IPS-15b (cell line): ENCODE data around the gene CREBZF.
A peak's percentile ranks its signal among the peaks of the same experiment; 100 is the strongest.

Experiments used
- H3K27me3 ChIP-seq: one replicate; pipeline ENCODE4 v1.6.1; 2013; ENCODE audit warnings: low read length; ENCODE audit not compliant: control insufficient read depth, insufficient read depth
- H3K36me3 ChIP-seq: one replicate; pipeline ENCODE4 v1.6.1; 2013; ENCODE audit warnings: low read length; ENCODE audit not compliant: control insufficient read depth, insufficient read depth
- H3K4me1 ChIP-seq: one replicate; pipeline ENCODE4 v1.6.1; 2013; ENCODE audit warnings: mild to moderate bottlenecking, low read length; ENCODE audit not compliant: control insufficient read depth, insufficient read depth
- H3K4me3 ChIP-seq: one replicate; pipeline ENCODE4 v1.5.1; 2013; ENCODE audit warnings: low read depth, low read length
- H3K9ac ChIP-seq: one replicate; pipeline ENCODE4 v1.6.1; 2013; ENCODE audit warnings: low read depth, mild to moderate bottlenecking, low read length
- H3K9me3 ChIP-seq: one replicate; pipeline ENCODE4 v1.6.1; 2013; ENCODE audit warnings: mild to moderate bottlenecking, low read length; ENCODE audit not compliant: control insufficient read depth, insufficient read depth

The CREBZF gene, protein sequence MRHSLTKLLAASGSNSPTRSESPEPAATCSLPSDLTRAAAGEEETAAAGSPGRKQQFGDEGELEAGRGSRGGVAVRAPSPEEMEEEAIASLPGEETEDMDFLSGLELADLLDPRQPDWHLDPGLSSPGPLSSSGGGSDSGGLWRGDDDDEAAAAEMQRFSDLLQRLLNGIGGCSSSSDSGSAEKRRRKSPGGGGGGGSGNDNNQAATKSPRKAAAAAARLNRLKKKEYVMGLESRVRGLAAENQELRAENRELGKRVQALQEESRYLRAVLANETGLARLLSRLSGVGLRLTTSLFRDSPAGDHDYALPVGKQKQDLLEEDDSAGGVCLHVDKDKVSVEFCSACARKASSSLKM

GRCh38 chr11:85664615-85665481, at the start of gene CREBZF:
Gene CREBZF, minus strand, starts transcription at chr11:85665129. Its CDS starts 254 bp downstream, at chr11:85664875.
- H3K27me3 ChIP-seq = no peaks in the 10 kb centered on the region
- H3K9me3 ChIP-seq = no peaks in the 10 kb centered on the region
- H3K4me1 ChIP-seq = peaks cover 2% of the 10 kb centered on the region
- H3K9ac ChIP-seq = peak within 1 kb of the TSS; percentile 96
- no peaks in the 10 kb centered on the region for H3K36me3 ChIP-seq
- peak within 1 kb of the TSS; percentile 95 for H3K4me3 ChIP-seq

DNA sequence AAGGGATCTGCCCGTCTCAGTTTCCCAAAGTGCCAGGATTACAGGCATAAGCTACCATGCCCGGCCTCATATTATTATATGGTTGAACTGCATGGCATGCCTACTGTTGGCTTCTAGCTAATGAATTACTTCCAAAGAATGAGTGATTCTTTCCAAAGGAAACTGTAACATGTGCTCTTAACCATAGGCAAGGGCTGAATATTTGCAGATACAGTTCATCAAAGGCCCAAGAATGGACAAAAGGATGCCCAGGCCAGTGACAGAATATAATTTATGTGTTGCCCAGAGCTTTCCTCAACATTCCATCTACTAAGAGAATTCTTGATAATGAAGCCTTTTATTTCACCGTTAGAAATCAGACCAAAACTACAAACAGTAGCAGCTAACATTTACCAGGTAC, 48.0 kb upstream of the CREBZF start:
- no peaks in the 10 kb centered on the region for H3K9me3 ChIP-seq
- H3K36me3 ChIP-seq = no peaks in the 10 kb centered on the region
- no peaks in the 10 kb centered on the region for H3K27me3 ChIP-seq
- no peak overlapping the region for H3K9ac ChIP-seq
- H3K4me3 ChIP-seq = no peak overlapping the region
- peaks cover 2% of the 10 kb centered on the region for H3K4me1 ChIP-seq

DNA sequence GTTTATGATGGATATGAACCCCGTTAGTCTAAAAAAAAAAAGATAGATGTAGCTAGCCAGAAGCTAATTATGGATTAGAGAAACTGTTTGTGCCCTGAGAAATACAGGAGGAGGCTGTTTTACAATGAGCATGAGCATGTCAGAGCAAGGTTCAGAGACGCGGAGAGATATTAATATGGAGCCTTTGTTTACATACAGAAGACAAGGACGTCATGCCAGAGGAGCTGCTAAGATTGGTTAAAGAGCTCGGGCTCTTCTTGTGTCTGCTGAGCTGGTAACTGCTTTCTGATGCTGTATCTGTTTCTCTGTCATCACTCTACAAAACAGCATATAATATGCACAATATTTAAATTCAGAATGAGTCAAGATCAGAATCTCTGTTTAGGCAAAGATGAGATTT, 46.0 kb upstream of the CREBZF start:
- no peak overlapping the region for H3K9ac ChIP-seq
- H3K4me3 ChIP-seq = no peak overlapping the region
- no peaks in the 10 kb centered on the region for H3K36me3 ChIP-seq
- H3K9me3 ChIP-seq = no peaks in the 10 kb centered on the region
- no peaks in the 10 kb centered on the region for H3K4me1 ChIP-seq
- H3K27me3 ChIP-seq = no peaks in the 10 kb centered on the region

- H3K27me3 ChIP-seq = no peaks in the 10 kb centered on the region
- no peaks in the 10 kb centered on the region for H3K9me3 ChIP-seq
- no peaks in the 10 kb centered on the region for H3K4me1 ChIP-seq
- H3K9ac ChIP-seq = no peak overlapping the region
- H3K4me3 ChIP-seq = no peak overlapping the region
- no peaks in the 10 kb centered on the region for H3K36me3 ChIP-seq
Observed at GRCh38 chr11:85709941-85710702, 45.2 kb upstream of the CREBZF start.

- Histone ChIP-seq H3K36me3 (no peaks in the 10 kb centered on the region), H3K4me1 (no peaks in the 10 kb centered on the region), H3K27me3 (no peaks in the 10 kb centered on the region), H3K9ac (no peak overlapping the region), H3K4me3 (no peak overlapping the region), H3K9me3 (no peaks in the 10 kb centered on the region)
Observed at GRCh38 chr11:85705800-85706199, 40.9 kb upstream of the CREBZF start.

DNA sequence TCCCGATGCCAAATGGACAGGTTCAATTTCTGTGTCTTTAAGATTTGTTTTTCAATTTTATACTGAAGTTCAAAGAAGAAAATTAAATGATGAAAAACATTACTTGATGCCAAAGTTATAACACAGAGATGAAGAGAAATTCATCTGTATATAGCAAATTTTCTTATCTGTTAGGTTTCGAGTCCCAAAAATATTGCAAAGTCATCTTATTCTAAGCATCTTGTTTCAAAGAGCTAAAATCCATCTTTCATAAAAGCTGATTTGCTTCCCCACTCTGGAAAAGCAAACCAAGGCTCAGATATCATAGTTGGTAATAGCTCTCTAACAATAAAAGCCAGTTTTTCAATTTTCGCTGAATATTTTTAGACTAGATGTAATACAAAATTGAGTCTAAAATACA, 40.0 kb upstream of the CREBZF start:
- Histone ChIP-seq H3K36me3 (no peaks in the 10 kb centered on the region), H3K27me3 (no peaks in the 10 kb centered on the region), H3K9me3 (no peaks in the 10 kb centered on the region), H3K4me1 (no peaks in the 10 kb centered on the region), H3K9ac (no peak overlapping the region), H3K4me3 (no peak overlapping the region)

GRCh38 chr11:85699957-85700741, 35.2 kb upstream of the CREBZF start:
- Histone ChIP-seq H3K27me3 (no peaks in the 10 kb centered on the region), H3K4me1 (no peaks in the 10 kb centered on the region), H3K36me3 (no peaks in the 10 kb centered on the region), H3K9ac (no peak overlapping the region), H3K9me3 (no peaks in the 10 kb centered on the region), H3K4me3 (no peak overlapping the region)

DNA sequence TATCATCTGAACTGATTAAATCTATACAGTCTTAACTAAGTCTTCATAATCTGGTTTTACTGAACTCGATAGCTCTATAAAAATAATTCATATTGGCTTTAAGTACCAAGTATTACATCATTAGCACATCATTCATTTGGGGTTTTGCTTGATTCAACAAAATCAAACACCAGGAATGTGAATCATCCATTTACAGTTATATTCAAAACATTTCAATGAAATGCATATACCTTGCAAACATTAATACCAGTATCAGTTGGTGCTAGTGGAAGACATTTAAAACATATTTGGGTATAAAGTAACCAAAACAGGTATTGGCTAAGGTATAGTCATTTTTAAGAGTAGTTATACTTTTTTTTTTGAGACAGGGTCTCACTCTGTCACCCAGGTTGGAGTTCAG, 33.3 kb upstream of the CREBZF start:
- no peak overlapping the region for H3K4me3 ChIP-seq
- no peaks in the 10 kb centered on the region for H3K36me3 ChIP-seq
- H3K9ac ChIP-seq = no peak overlapping the region
- no peaks in the 10 kb centered on the region for H3K4me1 ChIP-seq
- no peaks in the 10 kb centered on the region for H3K9me3 ChIP-seq
- no peaks in the 10 kb centered on the region for H3K27me3 ChIP-seq

DNA sequence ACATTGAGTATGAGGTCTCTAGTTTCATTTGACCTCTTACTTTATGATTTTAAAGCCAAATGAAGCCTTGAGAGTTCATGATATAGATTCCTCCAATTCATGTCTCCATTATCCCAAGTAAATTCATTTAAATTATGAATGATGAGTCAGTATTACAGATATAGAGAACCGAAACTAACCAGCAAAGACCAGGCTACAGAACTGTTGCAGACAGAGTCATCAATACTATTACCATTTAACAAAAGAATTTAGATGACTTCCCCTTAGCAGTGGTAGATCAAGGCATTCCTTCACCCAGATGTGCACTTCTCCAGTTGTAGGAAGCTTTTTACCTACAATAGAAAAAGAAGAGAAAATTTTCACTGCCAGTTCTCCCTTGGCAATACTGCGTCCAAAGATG, 32.8 kb upstream of the CREBZF start:
- H3K9me3 ChIP-seq = no peaks in the 10 kb centered on the region
- no peaks in the 10 kb centered on the region for H3K36me3 ChIP-seq
- H3K27me3 ChIP-seq = no peaks in the 10 kb centered on the region
- H3K4me1 ChIP-seq = no peaks in the 10 kb centered on the region
- H3K9ac ChIP-seq = no peak overlapping the region
- H3K4me3 ChIP-seq = no peak overlapping the region

GRCh38 chr11:85695546-85695945, 30.6 kb upstream of the CREBZF start:
- Histone ChIP-seq H3K36me3 (no peaks in the 10 kb centered on the region), H3K27me3 (no peaks in the 10 kb centered on the region), H3K9ac (no peak overlapping the region), H3K4me1 (no peaks in the 10 kb centered on the region), H3K4me3 (no peak overlapping the region), H3K9me3 (no peaks in the 10 kb centered on the region)

DNA sequence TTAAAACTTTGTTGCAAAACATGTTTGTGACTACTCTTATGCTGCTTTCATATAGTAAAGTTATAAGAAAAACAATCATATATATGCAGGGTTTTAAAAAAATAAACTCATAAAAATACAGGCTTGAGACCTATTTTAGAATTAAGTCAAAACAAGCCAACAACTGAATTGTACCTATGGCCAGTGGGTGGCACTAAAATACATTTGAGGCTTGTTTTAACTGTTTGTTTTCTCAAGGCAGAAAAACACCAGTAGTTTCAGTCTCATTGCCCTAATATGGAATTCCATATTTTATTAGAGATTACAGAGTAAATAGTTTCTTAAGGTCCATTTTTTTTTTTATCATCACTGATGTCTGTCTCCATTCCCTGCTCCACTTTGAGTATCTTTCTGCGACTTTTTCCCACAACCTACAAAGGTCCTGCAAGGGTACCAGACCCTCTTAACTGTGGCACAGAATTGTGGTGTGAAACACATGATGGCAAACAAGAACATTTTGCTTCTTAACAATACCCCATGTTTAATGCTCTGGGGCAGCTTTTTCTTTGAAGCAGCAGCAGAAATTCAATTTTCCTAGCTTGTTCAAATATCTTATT, 29.6 kb upstream of the CREBZF start:
- Histone ChIP-seq H3K9me3 (no peaks in the 10 kb centered on the region), H3K4me1 (no peaks in the 10 kb centered on the region), H3K27me3 (no peaks in the 10 kb centered on the region), H3K4me3 (no peak overlapping the region), H3K36me3 (no peaks in the 10 kb centered on the region), H3K9ac (no peak overlapping the region)
